ENCODE results near the gene RAB33B.
"Not testable (repeated sequence)": the region's sequence is repeated elsewhere in the genome, so short reads cannot be mapped to it uniquely, and the experiment has no call there.

RAB33B gene

GRCh38 chr4:139454111-139455045 lies at the start of gene RAB33B:
RAB33B (plus strand) TSS chr4:139454121; CDS start chr4:139454196, 75 bp downstream.
- no peak for DNase-seq (ENCODE audit: low read depth in 3 of 3)

DNA sequence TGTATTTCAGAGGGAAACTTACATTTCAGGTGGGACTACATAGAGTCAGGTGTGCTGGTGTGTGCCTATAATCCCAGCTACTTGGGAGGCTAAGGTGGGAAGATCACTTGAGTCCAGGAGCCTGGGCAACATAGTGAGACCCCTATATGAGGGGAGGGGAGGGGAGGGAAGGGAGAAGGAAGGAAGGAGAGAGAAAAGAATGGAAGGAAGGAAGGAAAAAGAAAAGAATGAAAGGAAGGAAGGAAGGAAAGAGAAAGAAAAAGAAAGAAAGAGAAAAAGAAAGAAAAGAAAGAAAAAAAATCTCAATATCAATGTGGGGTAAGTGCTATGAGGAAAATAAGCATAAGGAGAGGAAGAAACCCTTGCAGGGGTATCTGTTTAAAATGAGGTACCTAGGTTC lies 43.6 kb upstream of the RAB33B start:
- no peak for DNase-seq (ENCODE audit: low read depth in 3 of 3)

DNA sequence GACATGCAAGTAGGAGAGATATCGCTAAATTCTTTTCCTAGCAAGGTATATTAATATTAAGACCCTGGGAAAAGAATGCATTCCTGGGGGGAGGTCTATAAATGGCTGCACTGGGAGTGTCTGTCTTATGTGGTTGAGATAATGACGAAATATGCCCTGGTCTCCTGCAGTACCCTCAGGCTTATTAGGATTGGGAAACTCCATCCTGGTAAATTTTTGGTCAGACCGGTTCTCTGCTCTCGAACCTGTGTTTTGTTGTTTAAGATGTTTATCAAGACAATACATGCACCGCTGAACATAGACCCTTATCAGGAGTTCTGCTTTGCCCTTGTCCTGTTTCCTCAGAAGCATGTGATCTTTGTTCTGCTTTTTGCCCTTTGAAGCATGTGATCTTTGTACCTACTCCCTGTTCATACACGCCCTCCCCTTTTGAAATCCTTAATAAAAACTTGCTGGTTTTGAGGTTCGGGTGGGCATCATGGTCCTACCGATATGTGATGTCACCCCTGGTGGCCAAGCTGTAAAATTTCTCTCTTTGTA lies 39.2 kb upstream of the RAB33B start:
- not testable (repeated sequence) for DNase-seq (ENCODE audit: low read depth in 3 of 3)

- DNase-seq (ENCODE audit: low read depth in 3 of 3), result peak in 2 of 3 donors; percentile 8 to 16
Observed at GRCh38 chr4:139416073-139416673, 37.7 kb upstream of the RAB33B start.

GRCh38 chr4:139419388-139419914 lies 34.5 kb upstream of the RAB33B start:
- DNase-seq (ENCODE audit: low read depth in 3 of 3), result no peak

DNA sequence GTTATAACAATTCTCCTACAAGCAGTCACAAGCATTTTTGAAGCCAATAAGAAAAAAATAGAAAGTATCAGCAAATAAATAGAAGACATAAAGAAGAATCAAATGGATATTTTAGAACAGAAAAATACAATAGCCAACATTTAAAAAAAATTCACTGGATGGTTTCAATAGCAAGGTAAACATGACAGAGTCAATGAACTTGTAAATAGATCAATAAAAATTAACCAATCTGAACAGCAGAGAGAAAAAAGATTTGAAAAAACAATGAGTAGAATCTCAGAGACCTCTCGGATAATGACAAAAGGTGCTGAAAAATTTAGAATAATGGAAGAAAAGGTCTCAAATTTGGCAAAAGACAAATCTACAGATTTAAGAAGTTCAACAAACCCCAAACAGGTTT lies 33.3 kb upstream of the RAB33B start:
- DNase-seq (ENCODE audit: low read depth in 3 of 3), result no peak

DNA sequence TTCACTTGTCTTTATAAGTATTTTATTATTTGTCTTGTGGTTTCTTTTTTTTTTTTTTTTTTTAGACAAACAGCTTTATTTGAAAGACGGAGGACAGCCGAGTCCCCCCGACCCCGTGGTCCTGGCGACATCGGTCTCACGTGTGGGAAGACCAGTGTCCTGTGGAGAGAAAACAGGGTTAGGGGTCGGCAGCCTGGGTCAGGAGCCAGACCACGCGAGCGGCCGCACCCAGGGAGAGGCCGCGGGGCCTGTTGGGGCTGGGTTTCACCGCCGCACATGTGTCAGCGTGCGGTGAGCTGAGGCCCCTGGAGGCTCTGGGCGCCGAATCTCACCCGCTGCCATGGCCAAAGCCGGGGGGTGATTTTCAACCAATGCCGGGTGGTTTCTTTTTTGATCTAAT lies 17.8 kb upstream of the RAB33B start:
- DNase-seq (ENCODE audit: low read depth in 3 of 3), result no peak

DNA sequence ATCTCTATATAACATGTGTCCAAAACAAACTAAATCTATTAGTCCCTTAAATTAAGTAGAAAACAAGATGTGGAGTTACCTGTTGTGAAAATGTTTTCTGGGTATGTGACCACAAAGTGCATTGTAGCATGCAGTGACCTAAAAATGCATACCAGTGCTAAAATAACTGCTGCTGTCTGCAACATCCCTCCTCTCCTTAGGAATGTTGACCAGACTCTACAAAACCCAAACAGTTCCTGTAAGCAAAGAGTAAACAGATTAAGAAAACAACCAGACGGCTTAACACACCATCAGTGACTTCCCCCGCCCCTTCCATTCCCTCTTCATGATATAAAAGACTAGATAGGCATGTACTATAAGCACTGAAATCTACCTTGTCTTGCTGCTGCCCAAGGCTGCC lies 15.8 kb upstream of the RAB33B start:
- DNase-seq (ENCODE audit: low read depth in 3 of 3), result no peak

GRCh38 chr4:139441029-139441428 lies 12.9 kb upstream of the RAB33B start:
- no peak for DNase-seq (ENCODE audit: low read depth in 3 of 3)

- DNase-seq (ENCODE audit: low read depth in 3 of 3), result no peak
Observed at GRCh38 chr4:139443661-139444060, 10.3 kb upstream of the RAB33B start.

DNA sequence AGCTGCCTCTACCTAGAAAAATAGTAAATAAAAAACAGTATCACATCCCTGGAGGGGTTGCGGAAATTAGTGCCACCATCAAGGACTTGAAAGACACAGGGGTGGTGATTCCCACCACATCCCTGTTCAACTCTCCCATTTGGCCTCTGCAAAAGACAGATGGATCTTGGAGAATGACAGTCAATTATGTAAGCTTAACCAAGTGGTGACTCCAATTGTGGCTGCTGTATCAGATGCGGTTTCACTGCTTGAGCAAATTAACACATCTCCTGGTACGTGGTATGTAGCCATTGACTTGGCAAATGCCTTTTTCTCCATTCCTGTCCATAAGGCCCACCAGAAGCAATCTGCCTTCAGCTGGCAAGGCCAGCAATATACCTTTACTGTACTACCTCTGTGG lies 9.0 kb upstream of the RAB33B start:
- DNase-seq (ENCODE audit: low read depth in 3 of 3), result not testable (repeated sequence)

- DNase-seq (ENCODE audit: low read depth in 3 of 3), result not testable (repeated sequence)
Observed at GRCh38 chr4:139447078-139447477, 6.8 kb upstream of the RAB33B start.

DNA sequence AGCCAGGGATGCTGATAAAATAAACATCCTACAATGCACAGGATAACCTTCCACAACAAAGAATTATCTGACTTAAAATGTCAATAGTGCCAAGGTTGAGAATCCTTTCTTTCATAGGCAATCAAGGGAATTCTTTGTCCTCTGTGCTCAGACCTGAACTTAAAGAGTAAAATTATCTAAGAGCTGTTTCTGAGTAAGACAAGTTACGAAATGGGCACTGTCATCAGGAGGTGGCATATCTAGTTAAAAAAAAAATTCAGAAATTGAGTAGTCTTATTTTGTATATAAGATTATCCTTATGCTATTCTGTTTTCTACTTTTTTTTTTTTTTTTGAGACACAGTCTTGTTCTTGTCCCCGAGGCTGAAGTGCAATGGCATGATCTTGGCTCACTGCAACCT lies 3.3 kb upstream of the RAB33B start:
- no peak for DNase-seq (ENCODE audit: low read depth in 3 of 3)

- DNase-seq (ENCODE audit: low read depth in 3 of 3), result no peak
Observed at GRCh38 chr4:139451997-139452396, 1.9 kb upstream of the RAB33B start.

DNA sequence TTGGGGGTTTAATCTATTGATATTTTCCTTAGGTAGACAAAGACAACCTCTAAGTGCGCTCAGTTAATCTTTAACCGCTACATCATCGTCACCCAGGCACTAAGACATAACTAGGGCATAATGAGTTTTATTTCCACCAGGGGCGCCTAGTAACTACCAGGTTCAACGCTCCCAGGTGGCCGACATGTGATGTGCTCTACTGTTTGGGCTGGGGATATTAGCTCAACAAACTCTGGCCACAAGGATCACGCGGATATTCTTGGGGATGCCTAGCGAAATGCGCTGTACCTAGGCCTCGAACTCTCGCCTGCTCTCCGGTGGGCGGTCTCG lies 915 bp upstream of the RAB33B start:
- peak; percentile 39 to 56 (median 46) for DNase-seq (ENCODE audit: low read depth in 3 of 3)

GRCh38 chr4:139453371-139454110 lies 380 bp upstream of the RAB33B start:
- peak; percentile 94 to 95 (median 95) for DNase-seq (ENCODE audit: low read depth in 3 of 3)

DNA sequence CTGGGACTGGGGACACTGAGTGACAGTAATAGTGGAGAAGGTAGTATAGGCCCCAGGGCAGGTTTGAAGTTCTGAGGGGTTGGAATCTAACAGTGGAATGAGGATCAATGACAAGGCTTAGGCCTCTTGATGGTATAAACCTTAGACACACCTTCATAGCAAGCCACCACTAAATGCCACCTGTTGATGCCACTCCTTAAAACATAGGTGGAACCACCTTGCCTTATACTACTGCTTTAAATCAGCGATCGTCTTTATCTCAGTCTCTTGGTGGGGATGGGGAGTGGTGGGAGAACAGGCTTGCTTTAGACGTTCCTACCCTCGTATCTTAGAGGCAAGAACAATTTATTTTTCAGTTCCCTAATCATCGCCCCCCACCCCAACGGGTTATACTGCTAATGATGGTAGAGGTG lies 1.2 kb downstream of the RAB33B start:
- DNase-seq (ENCODE audit: low read depth in 3 of 3), result no peak

- no peak for DNase-seq (ENCODE audit: low read depth in 3 of 3)
Observed at GRCh38 chr4:139457318-139457717, 3.4 kb downstream of the RAB33B start.

DNA sequence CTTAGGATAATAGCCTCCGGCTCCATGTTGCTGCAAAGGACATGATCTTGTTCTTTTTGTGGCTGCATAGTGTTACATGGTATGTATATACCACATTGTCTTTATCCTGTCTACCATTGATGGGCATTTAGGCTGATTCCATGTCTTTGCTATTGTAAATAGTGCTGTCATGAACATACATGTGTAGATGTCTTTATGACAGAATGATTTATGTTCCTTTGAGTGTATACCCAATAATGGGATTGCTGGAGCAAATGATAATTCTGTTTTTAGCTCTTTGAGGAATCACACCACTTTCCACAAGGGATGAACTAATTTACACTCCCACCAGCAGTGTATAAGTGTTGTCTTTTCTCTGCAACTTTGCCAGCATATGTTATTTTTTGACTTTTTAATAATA lies 4.6 kb downstream of the RAB33B start:
- DNase-seq (ENCODE audit: low read depth in 3 of 3), result no peak

DNA sequence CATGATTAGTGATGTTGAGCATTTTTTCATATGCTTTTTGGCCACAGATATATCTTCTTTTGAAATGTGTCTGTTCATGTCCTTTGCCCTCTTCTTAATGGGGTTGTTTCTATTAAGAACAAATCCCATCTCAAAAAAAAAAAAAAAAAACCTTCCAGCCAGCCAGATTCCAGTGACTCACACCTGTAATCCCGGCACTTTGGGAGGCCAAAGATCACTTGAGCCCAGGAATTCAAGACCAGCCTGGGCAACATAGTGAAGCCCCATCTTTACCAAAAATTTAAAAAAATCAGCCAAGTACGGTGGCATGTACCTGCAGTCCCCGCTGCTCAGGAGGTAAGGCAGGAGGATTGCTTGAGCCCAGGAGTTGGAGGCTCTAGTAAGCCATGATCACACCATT lies 5.1 kb downstream of the RAB33B start:
- DNase-seq (ENCODE audit: low read depth in 3 of 3), result no peak

DNA sequence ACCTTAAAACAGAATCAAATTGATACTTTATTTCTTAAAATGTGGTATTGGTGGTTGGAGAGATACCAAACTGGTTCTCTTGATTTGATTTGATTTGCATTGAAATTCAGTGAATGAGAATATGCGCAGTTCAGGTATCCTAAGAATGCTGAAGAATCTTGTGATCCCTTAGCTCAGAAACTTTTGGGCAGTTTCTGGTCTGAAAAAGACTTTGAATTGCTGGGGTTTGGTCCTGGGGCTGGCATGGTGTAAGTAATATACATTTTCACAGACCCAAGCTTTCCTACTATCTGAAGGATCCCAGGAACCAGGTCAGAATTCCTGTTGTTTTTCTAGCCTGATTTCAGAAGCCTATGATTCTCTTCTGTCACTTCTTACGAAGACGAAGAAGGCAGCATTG lies 6.6 kb downstream of the RAB33B start:
- no peak for DNase-seq (ENCODE audit: low read depth in 3 of 3)

DNA sequence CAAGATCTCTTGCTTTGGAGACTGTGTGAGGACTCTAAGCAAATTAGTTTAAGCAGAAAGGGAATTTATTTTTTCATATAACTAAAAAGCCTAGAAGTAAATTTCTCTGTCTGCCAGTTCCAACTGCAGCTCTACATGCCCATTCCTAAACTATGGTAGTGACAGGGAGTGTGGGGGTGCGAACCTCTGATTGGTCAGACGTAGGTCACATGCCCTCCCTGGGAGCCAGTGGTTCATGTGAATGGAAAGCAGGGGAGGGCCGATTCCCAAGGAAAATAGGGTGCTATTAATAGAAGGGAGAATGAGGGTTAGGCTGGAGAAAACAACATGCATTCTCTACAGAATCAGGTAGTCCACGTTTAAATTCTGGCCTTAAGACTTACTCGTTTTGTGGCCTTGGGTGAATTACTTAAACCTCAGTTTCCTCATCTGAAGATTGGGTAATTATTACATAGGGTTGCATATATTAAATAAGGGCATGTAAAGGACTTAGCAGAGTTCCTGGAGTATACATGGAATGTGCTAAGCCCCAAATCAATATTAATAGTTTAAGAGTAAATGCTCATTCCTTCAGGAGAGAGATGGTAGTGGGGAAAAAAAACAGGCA lies 7.2 kb downstream of the RAB33B start:
- no peak for DNase-seq (ENCODE audit: low read depth in 3 of 3)

Measured in stimulated activated CD4-positive, alpha-beta T cell treated with anti-CD3 and anti-CD28 coated beads, TNF-alpha, amount 100 ng/mL, for 48 hours (primary cell).